Stimulated activated CD8-positive, alpha-beta memory T cell treated with anti-CD3 and anti-CD28 coated beads, Interleukin-4, amount 100 ng/mL, for 1 hour (primary cell): Measurements from ENCODE around the gene DNAJC15.
"Not testable (repeated sequence)": the region's sequence is repeated elsewhere in the genome, so short reads cannot be mapped to it uniquely, and the experiment has no call there.

Experiments
- DNase-seq, 2 donors: peaks; one replicate each; pipeline ENCODE4 v3.0.0-alpha.2; 2020; ENCODE audit warnings: low read depth in 2 of 2, low spot score in 1 of 2

DNAJC15 gene

GRCh38 chr13:43044720-43045301 lies 21.4 kb downstream of the DNAJC15 start:
- no peak for DNase-seq

- not testable (repeated sequence) for DNase-seq
Observed at GRCh38 chr13:43045302-43045773, 22.0 kb downstream of the DNAJC15 start.

- DNase-seq: no peak
Observed at GRCh38 chr13:43046259-43046658, 22.9 kb downstream of the DNAJC15 start.

- DNase-seq: no peak
Observed at GRCh38 chr13:43054803-43055802, 31.7 kb downstream of the DNAJC15 start.

- DNase-seq: no peak
Observed at GRCh38 chr13:43057653-43058317, 34.4 kb downstream of the DNAJC15 start.

GRCh38 chr13:43058318-43058674 lies 34.9 kb downstream of the DNAJC15 start:
- no peak for DNase-seq

- no peak for DNase-seq
Observed at GRCh38 chr13:43058831-43059230, 35.4 kb downstream of the DNAJC15 start.

- not testable (repeated sequence) for DNase-seq
Observed at GRCh38 chr13:43059779-43060178, 36.4 kb downstream of the DNAJC15 start.

GRCh38 chr13:43060806-43061205 lies 37.4 kb downstream of the DNAJC15 start:
- DNase-seq: not testable (repeated sequence)

- DNase-seq: no peak
Observed at GRCh38 chr13:43061496-43062280, 38.3 kb downstream of the DNAJC15 start.

- no peak for DNase-seq
Observed at GRCh38 chr13:43071824-43072223, 48.4 kb downstream of the DNAJC15 start.

- no peak for DNase-seq
Observed at GRCh38 chr13:43072394-43072793, 49.0 kb downstream of the DNAJC15 start.

GRCh38 chr13:43074824-43075510 lies 51.6 kb downstream of the DNAJC15 start:
- no peak for DNase-seq

- not testable (repeated sequence) for DNase-seq
Observed at GRCh38 chr13:43075511-43075902, 52.1 kb downstream of the DNAJC15 start.

GRCh38 chr13:43077046-43077445 lies 53.7 kb downstream of the DNAJC15 start:
- DNase-seq: no peak

GRCh38 chr13:43077461-43077860 lies 54.1 kb downstream of the DNAJC15 start:
- no peak for DNase-seq

GRCh38 chr13:43077906-43078305 lies 54.5 kb downstream of the DNAJC15 start:
- DNase-seq: no peak

GRCh38 chr13:43078399-43078798 lies 55.0 kb downstream of the DNAJC15 start:
- no peak for DNase-seq

- no peak for DNase-seq
Observed at GRCh38 chr13:43079392-43079931, 56.1 kb downstream of the DNAJC15 start.

GRCh38 chr13:43080199-43080598 lies 56.8 kb downstream of the DNAJC15 start:
- DNase-seq: no peak
